NCI-H2196 treated with DMSO at 0.1 percent for 48 hours (cell line): Measurements from ENCODE around the gene CAVIN1.
A peak's percentile ranks its signal among the peaks of the same experiment; 100 is the strongest.
"Not testable (repeated sequence)": the region's sequence is repeated elsewhere in the genome, so short reads cannot be mapped to it uniquely, and the experiment has no call there.

ENCODE experiments used
- DNase-seq: peaks from one replicate; lab custom pipeline; 2025; ENCODE audit not compliant: unreplicated experiment; lab: John Stamatoyannopoulos, UW

CAVIN1 gene

DNA sequence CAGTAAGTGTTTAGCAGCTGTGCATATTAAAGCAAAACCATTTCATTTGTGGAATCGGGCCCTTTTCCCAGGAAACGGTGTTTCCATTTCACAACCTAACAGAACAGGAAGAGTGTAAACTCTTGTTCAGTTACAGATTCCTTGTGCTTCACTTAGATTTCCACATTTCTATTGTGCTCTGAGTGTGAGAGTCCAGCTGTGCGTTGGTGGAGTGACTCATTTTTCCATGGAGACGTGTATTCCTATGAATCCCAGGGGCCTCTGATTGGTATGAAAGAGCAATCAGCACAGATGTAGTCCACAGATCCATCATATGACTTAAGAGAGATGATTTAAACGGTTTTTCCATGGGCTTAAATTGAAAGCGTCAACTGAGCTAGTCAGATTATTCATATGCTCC, 13.3 kb upstream of the CAVIN1 start:
- no peak for DNase-seq

DNA sequence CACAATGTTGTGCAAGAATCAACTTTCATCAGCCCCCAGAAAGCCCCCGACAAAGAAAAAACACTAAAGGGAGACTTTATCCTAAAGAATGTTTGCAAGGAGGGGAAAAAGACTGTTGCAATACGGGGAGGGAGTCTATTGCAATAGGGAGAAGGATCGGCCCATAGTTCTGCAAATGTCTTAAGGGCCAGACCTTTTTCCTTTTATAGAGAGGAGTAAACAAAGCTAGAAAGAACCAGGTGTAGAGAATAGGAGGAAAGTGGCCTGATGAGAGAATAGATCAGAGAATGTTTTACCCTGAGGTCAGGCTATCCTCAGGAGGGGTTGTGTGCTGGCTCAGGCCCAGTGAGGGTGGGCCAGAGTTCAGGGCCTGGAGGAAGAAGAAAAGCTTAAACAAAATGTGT, 8.7 kb upstream of the CAVIN1 start:
- DNase-seq: no peak

DNA sequence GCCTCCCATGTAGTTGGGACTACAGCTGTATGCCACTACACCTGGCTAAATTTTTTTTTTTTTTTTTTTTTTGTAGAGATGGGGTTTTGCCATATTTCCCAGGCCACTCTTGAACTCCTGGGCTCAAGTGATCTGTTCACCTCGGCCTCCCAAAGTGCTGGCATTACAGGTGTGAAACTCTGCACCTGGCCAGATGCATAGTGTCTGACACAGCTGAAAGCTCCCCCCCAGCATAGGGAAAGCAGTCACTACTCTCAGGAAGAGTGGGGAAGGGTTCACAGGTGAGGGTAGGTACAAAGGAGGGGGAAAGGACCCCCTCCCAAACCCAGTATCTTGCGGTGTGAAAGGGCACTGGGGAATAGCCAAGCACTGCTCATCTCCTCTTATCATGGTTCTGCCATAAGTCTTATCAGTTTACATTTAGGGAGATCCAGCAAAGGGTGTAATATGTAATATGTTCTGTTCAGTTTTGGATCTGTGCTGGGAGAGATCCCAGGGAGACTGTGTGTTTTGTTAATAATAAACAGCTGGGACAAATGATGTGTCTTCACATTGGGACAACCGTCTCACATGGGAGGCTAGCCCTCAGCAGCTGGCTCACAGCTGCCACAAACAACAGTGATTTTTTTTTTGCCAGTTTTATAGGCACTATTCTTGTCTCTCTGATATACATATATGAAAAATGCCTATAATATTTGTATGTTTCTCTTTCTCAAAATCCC, 6.8 kb upstream of the CAVIN1 start:
- no peak for DNase-seq

DNA sequence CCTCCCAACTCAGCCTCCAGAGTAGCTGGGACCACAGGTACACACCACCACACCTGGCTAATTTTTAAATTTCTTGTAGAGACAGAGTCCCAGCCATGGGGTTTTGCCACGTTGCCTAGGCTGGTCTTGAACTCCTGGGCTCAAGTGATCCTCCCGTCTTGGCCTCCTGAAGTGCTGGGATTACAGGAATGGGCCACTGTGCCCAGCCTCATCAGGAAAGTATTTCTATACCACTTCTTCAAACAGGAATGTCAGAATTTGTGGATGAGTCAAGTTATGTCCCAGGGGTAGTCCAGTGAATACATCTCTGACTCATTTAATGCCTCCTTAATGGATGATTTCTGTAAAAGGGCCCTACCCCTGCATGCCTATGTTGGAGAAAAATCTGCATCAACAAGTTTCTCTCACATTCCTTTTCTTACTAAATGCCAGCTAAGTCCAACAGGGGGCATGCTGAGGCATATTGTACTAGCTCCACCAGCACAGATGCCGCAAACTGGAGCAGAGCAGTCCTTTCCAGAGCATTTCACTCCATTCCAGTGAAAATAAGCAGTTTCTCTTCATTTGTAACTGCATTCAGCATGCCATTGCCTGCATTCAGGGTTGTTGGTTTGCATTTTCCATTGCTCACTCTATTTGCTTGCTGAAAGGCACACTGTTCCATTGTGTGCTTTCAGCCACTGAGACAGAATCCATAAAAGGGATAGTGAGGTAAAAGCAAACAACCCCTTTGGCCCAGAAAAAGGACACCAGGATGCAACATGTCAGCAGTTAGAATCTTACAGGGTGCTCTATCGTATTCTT, 5.3 kb upstream of the CAVIN1 start:
- DNase-seq: peak; percentile 19

DNA sequence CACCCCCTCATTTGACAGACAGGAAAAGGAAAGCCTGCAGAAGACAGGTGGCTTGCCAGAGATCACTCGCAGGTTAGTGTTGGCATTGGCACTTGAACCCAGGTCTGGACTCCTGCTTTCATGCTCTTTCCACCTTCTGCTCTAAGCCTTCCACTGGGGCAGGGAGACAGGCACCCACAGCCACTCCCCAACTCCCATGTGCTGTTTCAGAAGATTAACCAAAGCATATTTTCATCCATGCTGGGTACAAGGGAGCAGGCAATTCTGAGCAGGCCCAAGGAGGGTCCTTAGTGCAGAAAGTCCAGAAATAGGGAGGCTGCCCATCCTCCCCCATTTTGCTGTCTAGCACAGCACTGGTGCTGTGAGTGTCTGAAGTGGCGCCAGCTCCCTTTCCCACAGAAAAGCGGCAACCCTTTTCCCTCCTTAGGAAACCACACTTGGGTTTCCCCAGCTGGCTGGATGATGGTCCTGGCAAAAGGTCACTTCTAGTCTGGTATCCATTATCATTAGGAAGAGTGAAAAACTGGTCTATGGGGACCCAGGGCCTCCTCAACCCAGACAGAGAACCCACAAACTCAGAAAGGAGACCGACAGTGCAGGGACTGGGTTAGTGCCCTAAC, 2.0 kb upstream of the CAVIN1 start:
- DNase-seq: no peak

DNA sequence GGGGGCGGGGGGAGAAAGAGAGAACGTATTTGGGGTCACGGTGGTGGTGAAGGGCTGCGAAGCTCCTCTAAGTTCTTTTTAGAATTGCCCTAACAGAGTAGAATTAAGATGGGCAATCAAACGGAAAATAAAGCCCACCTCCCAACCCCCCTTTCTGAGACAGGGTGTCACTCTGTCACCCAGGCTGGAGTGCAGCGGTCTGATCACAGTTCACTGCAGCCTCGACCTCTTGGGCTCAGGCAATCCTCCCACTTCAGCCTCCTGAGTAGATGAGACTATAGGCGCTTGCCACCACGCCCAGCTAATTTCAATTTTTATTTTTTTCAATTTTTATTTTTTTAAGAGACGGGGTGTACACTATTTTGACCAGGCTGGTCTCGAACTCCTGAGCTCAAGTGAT, 710 bp upstream of the CAVIN1 start:
- no peak for DNase-seq

DNA sequence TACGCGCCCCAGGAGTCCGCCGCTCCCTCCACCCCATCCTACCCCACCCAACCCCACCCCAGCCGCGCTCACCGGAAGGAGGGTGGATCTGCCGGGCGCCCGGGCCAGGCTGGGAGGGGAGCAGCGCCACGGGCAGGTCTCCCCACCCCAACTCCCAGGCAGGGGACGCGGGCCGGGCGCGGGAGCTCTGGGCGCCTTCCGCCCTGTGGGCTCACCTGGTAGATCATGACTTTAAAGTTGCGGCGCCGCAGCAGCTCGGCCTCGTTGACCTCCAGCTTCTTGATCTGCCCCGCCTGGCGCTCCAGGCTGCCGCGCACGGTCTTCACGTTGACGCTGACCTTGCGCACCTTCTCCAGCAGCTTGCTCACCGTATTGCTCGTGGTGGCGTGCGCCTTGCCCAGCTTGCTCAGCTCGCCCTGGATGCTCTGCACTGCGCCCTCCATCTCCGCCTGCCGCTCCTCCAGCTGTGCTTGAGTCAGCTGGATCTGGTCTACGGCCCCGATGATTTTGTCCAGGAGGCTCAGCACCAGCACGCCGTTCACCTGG, 571 bp downstream of the CAVIN1 start:
- DNase-seq: no peak

DNA sequence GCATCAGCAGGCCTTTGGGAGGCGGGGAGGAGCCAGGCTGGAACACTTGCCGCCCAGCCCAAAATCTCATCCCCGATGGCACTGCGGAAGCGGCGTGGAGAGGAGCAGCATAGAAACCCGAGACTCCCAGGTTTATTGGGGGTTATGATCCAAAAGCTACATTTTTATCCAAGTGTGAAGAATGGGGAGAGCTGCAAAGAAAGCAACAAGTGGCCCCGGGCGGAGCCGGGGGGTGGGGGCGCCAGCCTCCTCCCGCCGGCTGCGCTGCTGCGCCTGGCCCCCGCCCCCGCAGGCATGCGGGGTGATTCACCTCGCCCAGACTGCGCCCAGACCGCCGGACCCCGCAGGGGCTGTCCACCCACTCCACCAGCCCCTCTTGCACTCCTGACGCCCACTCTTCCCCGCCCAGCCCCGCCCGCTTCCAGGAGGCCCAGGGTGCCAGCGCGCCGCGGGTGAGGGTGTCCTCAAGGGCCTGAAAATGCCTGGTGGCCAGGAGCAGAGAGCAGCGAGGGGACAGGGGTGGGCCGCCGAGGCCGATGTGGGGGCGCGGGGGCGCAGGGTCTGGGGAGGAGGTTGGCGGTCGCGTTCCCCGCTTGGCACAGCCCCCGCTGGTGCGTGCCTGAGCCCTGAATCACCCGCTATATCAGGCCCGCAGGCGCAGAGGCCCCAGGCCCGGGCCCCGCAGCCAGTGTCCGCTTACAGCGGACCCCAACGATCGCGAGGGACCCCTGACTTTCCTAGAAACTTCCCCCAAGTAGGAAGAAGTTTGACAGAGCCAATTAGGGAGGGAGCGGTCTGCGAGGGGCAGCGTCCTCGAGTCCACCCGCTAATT, 1.3 kb downstream of the CAVIN1 start:
- DNase-seq: no peak

DNA sequence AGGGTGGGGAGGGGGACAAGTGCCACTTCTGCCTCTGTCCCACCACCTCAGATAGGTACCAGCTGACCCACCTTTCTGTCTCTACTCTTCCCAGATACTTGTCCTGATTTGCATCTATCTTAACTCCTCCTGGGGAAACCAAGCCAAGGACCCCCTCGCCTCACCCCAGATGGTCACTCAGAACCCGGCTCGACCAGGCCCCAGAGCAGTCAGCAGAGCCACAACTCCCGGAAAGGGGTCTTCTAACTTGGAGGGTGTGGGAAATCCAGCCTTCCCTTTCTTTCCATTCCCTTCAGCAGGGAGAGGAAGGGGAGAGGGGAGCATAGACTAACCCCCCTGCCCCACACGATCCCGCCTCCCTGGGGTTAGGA, 1.9 kb downstream of the CAVIN1 start:
- no peak for DNase-seq

DNA sequence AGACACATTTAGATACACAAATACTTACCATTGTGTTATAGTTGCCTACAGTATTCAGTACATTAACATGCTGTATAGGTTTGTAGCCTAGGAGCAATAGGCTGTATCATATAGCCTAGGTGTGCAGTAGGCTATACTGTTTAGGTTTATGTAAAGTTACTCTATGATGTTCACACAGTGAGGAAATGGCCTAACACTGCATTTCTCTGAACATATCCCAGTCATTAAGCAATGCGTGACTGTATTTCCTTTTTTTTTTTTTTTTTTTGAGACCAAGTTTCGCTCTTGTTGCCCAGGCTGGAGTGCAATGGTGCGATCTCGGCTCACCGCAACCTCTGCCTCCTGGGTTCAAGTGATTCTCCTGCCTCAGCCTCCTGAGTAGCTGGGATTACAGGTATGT, 5.1 kb downstream of the CAVIN1 start:
- not testable (repeated sequence) for DNase-seq

DNA sequence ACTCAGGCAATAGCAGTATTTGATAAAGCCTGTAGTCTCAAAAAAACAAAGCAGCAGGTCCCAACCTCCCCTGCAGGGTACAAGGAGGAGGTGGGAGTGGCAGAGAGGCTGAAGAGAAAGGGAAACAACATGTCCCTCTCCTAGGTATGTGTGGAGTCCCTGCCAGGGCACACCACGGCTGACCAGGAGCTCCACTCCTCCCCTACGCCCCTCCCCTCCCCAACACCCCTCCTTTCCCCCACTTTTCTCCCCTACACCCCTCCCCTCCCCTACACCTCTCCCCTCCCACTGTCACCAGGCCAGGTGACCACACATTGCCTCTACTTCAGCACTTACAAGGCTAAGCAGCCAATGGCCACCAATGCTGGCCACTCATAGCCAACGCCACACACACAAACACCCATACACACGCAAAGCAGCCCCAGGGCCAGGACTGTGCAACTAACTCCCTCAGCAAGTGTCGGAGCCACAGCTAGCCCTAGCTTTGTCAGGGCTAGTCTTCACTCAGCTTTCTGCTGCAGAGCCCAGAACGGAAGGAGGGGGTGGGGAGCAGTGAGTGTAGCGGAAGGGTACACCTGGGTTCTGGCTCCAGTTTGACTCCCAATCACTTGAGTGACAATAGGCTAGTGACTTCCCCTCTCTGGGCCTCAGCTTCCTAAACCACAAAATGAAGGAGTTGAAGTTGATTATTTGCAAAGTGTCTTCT, 8.2 kb downstream of the CAVIN1 start:
- DNase-seq: no peak

DNA sequence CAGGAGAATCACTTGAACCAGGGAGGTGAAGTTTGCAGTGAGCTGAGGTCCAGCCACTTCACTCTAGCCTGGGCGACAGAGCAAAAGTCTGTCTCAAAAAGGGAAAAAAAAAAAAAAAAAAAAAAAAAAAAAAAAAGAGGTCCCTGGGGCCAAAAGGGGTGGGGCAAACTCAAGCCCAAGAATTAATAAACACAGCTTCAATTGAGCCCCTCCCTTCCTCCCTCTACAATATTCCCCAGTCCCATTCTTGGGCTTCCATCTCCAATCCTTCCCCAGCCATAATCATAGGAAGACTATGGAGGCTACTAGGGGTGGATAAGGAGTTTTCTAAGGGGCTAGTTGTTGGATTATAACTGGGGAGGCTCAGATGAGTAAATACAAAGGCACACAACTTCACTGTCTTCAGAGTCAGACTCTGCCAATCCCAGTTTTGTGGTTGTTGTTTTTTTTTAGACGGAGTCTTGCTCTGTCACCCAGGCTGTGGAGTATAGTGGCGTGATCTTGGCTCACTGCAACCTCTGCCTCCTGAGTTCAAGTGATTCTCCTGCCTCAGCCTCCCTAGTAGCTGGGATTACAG, 9.5 kb downstream of the CAVIN1 start:
- no peak for DNase-seq

DNA sequence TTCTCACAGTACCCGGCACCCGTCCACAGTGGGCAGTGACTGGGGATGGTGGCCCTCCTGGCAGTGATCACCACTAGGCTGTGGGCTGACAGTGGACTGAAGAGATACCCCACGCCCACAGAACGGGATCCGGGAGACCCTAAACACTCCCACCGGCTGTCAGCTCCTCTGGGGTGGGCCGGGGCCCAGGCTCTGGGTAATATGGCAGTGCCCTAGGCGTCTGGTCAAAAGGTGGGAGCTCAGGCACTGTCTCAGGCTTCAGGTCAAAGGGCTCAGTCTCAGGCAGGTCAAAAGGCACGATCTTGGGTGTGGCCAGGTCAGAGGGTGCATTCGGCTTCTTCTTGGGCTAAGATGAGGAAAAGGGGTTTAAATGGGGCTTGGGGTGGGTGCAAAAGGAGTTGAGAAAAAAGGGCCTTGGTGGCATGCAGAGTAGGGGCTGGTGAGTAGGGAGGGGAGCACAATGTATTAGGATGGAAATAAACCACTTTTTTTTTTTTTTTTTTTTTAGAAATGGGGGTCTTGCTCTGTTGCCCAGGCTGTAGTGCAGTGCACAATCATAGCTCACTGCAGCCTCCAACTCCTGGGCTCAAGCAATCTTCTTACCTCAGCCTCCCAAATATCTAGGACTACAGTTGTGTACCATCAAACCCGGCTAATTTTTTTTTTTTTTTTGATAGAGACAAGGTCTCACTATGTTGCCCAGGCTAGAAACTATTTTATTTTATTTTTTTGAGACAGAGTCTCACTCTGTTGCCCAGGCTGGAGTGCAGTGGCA, 11.0 kb downstream of the CAVIN1 start:
- no peak for DNase-seq

DNA sequence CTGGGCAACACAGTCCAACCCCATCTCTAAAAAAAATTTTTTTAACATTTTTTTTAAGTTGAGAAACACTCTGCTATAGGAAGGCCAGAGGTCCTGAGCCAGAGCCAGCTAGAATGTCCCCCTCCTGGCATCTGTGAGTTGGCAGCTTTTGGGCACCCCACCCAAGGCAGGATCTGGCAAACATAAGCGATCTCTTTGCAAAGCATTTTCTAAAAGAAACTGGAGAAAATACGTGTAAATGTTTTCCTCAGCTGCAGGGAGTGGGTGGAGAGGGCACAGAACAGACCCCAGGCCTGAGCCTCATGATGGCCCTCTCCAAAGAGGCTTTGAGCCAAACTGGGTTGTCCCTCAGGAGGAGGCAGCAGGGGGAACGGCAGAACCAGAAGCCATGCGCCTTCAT, 11.7 kb downstream of the CAVIN1 start:
- no peak for DNase-seq

DNA sequence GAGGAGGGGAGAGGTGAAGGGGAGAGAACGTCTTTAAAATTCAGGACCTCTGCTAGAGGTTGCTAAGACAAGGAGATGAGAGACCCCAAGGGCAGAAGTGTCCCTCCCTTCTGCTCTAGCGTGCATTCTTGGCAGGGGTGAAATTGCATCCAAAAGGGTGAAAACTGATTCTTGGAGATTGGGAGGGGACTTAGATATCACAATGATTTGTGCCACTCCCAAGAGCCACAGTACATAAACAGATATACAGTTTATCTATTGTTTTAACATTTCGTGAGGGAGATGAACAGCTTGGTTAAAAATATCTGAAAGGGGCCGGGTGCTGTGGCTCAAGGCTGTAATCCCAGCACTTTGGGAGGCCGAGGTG, 12.8 kb downstream of the CAVIN1 start:
- DNase-seq: no peak

DNA sequence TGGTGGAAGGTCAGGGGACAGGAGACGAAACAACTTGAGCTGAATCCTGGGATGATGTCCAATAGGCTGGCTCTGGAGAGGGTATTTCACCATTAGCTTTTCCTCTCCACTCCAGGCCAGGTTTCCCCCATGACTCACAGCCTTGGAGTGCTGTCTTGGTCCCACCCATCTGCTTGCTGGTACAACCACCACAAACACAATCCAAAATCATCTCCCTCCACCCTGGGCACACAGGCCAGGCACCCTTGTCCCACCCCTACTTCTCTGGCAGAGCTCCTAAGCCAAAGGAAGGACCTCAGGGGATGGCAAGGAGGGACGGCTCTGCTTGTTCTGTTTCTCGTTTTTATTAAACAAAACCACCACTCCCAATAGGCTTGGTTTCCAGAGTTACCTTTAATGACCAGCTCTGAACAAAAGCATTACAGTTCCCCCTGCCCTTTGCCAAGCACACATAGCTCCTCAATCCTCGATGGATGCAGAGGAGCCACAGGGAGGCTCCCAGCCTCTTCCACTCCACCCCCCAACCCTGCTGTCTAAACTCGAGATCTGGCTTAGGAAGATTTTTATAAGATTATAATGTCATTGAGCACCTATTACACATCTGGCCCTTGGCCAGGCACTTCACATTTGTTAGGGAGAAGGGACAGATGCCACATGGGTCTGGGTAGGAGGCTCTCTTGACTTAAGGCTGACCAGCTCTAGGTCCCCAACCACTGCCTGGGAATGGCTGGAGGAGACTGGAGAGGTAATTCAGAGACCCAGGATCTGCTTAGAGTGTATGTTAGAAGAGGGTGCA, 13.3 kb downstream of the CAVIN1 start:
- DNase-seq: no peak

DNA sequence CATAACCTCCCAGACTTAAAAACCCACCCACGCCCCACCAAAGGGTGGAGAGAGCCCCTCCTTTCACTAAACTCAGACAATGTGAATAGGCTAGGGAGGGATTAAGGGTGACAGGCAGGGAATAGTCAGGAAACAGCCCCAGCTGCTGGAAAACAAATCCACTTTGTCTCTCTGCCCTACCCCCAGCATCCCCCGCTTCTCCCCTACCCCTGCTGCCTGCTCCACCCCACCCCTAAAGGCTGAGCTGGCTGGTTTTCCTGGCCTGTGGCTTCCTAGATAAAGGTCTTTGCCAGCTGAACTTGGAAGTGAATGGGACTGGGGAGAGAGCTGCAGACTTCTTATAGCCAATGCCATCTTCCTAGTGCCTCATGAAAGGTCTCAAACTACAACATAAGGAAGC, 15.0 kb downstream of the CAVIN1 start:
- no peak for DNase-seq

DNA sequence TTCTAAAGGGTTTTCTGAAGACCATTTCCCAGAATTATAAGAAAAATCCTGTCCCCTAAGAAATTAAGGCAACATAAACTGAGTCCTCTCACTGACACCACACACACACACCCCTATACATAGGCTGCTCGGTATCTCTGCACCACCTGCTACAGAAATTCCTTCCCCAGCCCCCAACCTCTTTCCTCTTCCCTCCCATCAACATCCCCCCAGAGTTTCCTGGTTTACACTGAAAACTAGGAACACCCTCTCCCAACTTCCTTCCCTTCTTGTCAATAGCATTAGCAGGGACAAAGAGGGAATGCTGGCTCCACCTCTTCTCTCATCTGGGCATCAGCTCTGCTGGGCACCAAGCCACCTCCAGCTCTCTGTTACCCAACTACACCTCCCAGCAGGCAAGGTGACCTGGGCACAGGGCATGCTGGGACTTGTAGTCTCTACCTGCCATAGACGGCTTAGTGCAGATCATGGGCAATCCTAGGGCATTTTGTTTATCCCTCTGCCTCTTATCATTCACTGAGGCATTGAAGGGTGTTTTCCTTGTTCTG, 15.7 kb downstream of the CAVIN1 start:
- peak; percentile 68 for DNase-seq
